ENCODE data around the gene NR5A2.
"Not testable (repeated sequence)": the region's sequence is repeated elsewhere in the genome, so short reads cannot be mapped to it uniquely, and the experiment has no call there.

GRCh38 chr1:200185191-200185590 is 157.7 kb downstream of the NR5A2 start:
- TF ChIP-seq CTCF (IDR thresholded peaks at IDR 0.05); ZFX (IDR thresholded peaks at IDR 0.05; ENCODE audit: borderline replicate concordance): not testable (repeated sequence)

All from 22Rv1 (cell line).